Measurements from ENCODE around the gene CDK5R2. TPM values are rescaled to one million over a fixed set of nuclear protein-coding genes. Genes with fewer than 3 reads are reported as not detected.

CDK5R2 gene
- total RNA-seq, 1 donor from 2014 or later = not detected

- DNase-seq (ENCODE audit: extremely low read depth, low read depth, low spot score) = no peak
These were observed 26.8 kb downstream of the CDK5R2 start for GRCh38 chr2:218986148-218986761.

- no peak for DNase-seq (ENCODE audit: extremely low read depth, low read depth, low spot score)
These were observed 28.7 kb downstream of the CDK5R2 start for GRCh38 chr2:218988164-218988563.

- DNase-seq (ENCODE audit: extremely low read depth, low read depth, low spot score) = no peak
These were observed 29.2 kb downstream of the CDK5R2 start for GRCh38 chr2:218988650-218989049.

- DNase-seq (ENCODE audit: extremely low read depth, low read depth, low spot score) = no peak
These were observed 30.6 kb downstream of the CDK5R2 start for GRCh38 chr2:218990052-218990451.

- DNase-seq (ENCODE audit: extremely low read depth, low read depth, low spot score) = no peak
These were observed 31.1 kb downstream of the CDK5R2 start for GRCh38 chr2:218990612-218991011.

- no peak for DNase-seq (ENCODE audit: extremely low read depth, low read depth, low spot score)
These were observed 32.3 kb downstream of the CDK5R2 start for GRCh38 chr2:218991674-218992168.

GRCh38 chr2:218992196-218992595 is 32.7 kb downstream of the CDK5R2 start:
- DNase-seq (ENCODE audit: extremely low read depth, low read depth, low spot score) = no peak

GRCh38 chr2:218992703-218993344 is 33.4 kb downstream of the CDK5R2 start:
- DNase-seq (ENCODE audit: extremely low read depth, low read depth, low spot score) = no peak

- no peak for DNase-seq (ENCODE audit: extremely low read depth, low read depth, low spot score)
These were observed 34.2 kb downstream of the CDK5R2 start, which contains the start of gene CRYBA2 for GRCh38 chr2:218993345-218994315. TSS of gene CRYBA2 (minus strand) at chr2:218993422. CDS start at chr2:218993176, 246 bp downstream.

GRCh38 chr2:218995561-218995960 is 36.1 kb downstream of the CDK5R2 start:
- DNase-seq (ENCODE audit: extremely low read depth, low read depth, low spot score) = no peak

- no peak for DNase-seq (ENCODE audit: extremely low read depth, low read depth, low spot score)
These were observed 36.7 kb downstream of the CDK5R2 start for GRCh38 chr2:218995972-218996711.

GRCh38 chr2:218996937-218997336 is 37.5 kb downstream of the CDK5R2 start:
- no peak for DNase-seq (ENCODE audit: extremely low read depth, low read depth, low spot score)

GRCh38 chr2:218997731-218998130 is 38.3 kb downstream of the CDK5R2 start:
- DNase-seq (ENCODE audit: extremely low read depth, low read depth, low spot score) = no peak

- DNase-seq (ENCODE audit: extremely low read depth, low read depth, low spot score) = no peak
These were observed 39.0 kb downstream of the CDK5R2 start for GRCh38 chr2:218998414-218999002.

- DNase-seq (ENCODE audit: extremely low read depth, low read depth, low spot score) = no peak
These were observed 39.8 kb downstream of the CDK5R2 start for GRCh38 chr2:218999021-218999880.

- DNase-seq (ENCODE audit: extremely low read depth, low read depth, low spot score) = no peak
These were observed 40.6 kb downstream of the CDK5R2 start for GRCh38 chr2:218999881-219000568.

- DNase-seq (ENCODE audit: extremely low read depth, low read depth, low spot score) = no peak
These were observed 41.1 kb downstream of the CDK5R2 start for GRCh38 chr2:219000569-219000960.

- DNase-seq (ENCODE audit: extremely low read depth, low read depth, low spot score) = no peak
These were observed 41.7 kb downstream of the CDK5R2 start for GRCh38 chr2:219001100-219001576.

Data from glomerular endothelial cell (primary cell).